MM.1S (cell line): Measurements from ENCODE around the gene ANKMY1.

Experiments used
- CTCF ChIP-seq: fragments of 300-600 bp; sonication (generic); IDR thresholded peaks from 2 replicates; pipeline ENCODE4 v1.5.1; 2016; ENCODE audit warnings: antibody characterized with exemption, low read length, mixed read lengths
- EZH2 ChIP-seq: fragments of 300-600 bp; sonication (generic); optimal IDR thresholded peaks from 2 replicates; pipeline ENCODE3; 2017; ENCODE audit warnings: low read depth, mild to moderate bottlenecking, antibody characterized with exemption, low read length, mixed read lengths

GRCh38 chr2:240586198-240586918, 28.6 kb upstream of the ANKMY1 start, which contains the start of gene CAPN10:
- no peak for TF ChIP-seq EZH2
- no peak for TF ChIP-seq CTCF
